DND-41 (cell line): ENCODE data around the gene COL23A1.

ENCODE experiments used
- EZH2 ChIP-seq: IDR thresholded peaks from 3 replicates; pipeline ENCODE4 v1.6.1; 2012; ENCODE audit warnings: borderline replicate concordance, low read depth, mild to moderate bottlenecking, moderate library complexity, low read length, inconsistent platforms; ENCODE audit not compliant: severe bottlenecking
- TF ChIP-seq, protein P1 (sequence below): IDR thresholded peaks from 2 replicates; pipeline ENCODE4 v1.5.1; 2012; ENCODE audit warnings: borderline replicate concordance, low read length, moderate library complexity, mild to moderate bottlenecking; ENCODE audit not compliant: poor library complexity, severe bottlenecking; ENCODE audit errors: extremely low read depth

DNA sequence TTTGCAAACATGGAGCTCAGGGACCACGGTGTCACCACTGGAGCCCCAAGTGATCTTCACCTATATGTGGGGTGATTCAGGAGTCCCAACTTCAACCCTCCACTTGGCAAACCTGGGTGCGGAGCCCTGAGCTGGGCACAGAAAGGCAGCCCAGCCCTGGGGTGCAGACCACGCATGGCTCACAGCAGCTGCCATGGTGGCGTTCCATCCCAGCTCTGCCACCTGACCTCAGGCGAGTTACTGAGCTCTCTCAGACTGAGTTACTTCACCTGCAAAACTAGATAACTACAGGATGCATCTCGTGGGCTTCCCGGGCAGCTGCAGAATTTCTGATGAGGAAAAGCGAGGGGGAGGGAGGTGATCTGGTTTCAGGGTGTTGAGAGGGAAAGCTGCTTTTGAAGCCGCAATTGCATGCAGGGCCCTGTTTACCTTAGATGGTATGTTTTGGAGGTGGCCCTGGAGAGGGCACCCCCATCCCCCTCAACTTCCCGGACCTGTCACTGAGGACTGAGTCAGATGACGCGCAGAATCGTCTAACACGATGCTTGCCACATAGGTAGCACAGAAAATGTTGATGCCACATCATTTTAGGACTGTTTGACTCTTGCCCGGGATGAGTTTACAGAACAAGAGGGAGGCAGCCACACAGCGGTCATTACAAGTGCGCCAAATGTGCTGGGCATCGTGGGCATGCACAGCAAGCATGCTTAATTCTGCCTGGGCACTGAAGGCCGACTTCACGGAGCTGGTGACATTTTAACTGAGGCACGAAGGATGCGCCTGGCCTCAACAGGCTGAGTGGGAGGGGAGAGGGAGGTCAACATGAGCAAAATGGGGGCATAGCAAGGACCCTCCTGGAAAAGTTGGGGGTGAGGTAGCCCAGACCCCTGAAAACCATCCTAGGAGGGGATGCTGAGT lies 154.6 kb downstream of the COL23A1 start:
- TF ChIP-seq, protein P1, sequence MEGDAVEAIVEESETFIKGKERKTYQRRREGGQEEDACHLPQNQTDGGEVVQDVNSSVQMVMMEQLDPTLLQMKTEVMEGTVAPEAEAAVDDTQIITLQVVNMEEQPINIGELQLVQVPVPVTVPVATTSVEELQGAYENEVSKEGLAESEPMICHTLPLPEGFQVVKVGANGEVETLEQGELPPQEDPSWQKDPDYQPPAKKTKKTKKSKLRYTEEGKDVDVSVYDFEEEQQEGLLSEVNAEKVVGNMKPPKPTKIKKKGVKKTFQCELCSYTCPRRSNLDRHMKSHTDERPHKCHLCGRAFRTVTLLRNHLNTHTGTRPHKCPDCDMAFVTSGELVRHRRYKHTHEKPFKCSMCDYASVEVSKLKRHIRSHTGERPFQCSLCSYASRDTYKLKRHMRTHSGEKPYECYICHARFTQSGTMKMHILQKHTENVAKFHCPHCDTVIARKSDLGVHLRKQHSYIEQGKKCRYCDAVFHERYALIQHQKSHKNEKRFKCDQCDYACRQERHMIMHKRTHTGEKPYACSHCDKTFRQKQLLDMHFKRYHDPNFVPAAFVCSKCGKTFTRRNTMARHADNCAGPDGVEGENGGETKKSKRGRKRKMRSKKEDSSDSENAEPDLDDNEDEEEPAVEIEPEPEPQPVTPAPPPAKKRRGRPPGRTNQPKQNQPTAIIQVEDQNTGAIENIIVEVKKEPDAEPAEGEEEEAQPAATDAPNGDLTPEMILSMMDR, result no peak
- TF ChIP-seq EZH2, result no peak
